ENCODE results near the gene MYO16.

The MYO16 gene

DNA sequence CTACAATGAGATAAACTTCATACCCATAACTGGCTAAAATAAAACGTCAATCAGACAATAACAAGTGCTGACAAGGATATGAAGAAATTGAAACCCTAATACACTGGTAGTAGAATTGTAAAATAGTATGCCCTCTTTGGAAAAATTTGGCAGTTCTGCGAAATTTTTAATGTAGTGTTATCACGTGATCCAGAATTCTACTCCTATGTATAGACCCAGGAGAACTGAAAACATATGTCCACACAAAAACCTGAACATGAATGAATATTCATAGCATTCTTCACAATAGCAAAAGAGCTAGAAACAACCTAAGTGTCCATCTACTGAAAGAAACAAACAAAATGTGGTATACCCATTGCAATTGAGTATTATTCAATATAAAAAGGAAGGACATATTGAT is 14.2 kb upstream of the MYO16 start:
- Histone ChIP-seq H3K9ac (no peak overlapping the region), H3K4me1 (no peaks in the 10 kb centered on the region), H3K27ac (no peak overlapping the region), H3K4me3 (no peak overlapping the region), H3K9me3 (replicated peaks in 1 of 11) (no peaks in the 10 kb centered on the region), H3K4me2 (no peak overlapping the region), H3K27me3 (no peaks in the 10 kb centered on the region), H4K20me1 (no peaks in the 10 kb centered on the region), H3K36me3 (no peaks in the 10 kb centered on the region)
- TF ChIP-seq Cebpa-rat (IDR thresholded peaks at IDR 0.05) = no peak

DNA sequence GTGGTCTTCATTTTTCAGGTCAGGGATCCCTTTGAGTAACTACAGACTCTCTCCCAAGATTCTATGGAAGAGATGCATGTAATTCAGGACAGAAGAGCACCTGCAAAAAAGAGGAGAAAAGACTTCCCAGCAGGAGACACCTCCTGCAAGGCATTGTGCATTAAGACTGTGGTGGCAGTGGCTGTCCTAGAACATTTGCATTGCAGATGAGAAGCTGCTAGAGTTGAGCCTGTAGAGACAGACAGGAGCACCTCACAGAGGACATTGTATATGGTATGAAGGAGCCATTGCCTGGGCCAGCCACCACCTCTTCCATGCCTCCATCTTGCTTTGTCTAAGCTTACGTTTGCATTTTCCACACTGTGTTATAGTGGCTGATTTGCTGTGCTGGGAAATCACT is 11.2 kb upstream of the MYO16 start:
- no peak overlapping the region for H3K4me3 ChIP-seq
- no peaks in the 10 kb centered on the region for H3K27me3 ChIP-seq
- TF ChIP-seq Cebpa-rat (IDR thresholded peaks at IDR 0.05) = no peak
- H3K4me2 ChIP-seq = no peak overlapping the region
- H3K27ac ChIP-seq = no peak overlapping the region
- no peak overlapping the region for H3K9ac ChIP-seq
- H3K9me3 ChIP-seq (replicated peaks in 1 of 11) = no peaks in the 10 kb centered on the region
- H4K20me1 ChIP-seq = no peaks in the 10 kb centered on the region
- no peaks in the 10 kb centered on the region for H3K4me1 ChIP-seq
- H3K36me3 ChIP-seq = no peaks in the 10 kb centered on the region

DNA sequence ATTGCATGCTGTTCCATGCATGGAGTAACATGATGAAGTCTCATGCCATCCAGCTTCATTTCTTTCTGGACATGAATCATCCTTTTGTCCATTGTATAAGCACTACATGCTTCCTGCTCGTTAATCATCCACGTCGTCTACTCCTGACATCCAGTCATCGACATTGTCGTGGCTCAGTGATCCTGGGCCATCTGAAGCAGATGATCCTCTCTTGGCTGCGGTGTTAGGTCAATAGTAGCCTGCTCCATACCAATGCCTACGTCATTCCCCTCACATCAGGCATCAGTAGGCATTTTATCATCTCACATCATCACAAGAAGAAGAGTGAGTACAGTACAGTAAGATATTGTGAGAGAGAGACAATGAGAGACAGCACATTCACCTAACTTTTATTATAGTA is 7.9 kb upstream of the MYO16 start:
- Histone ChIP-seq H3K27ac (no peak overlapping the region), H3K27me3 (no peaks in the 10 kb centered on the region), H3K4me3 (no peak overlapping the region), H3K36me3 (no peaks in the 10 kb centered on the region), H3K9ac (no peak overlapping the region), H4K20me1 (no peaks in the 10 kb centered on the region), H3K4me1 (no peaks in the 10 kb centered on the region), H3K4me2 (no peak overlapping the region), H3K9me3 (replicated peaks in 1 of 11) (peaks cover 0 to 8% (median 0%) of the 10 kb centered on the region in 11 experiments; a peak in 5 of 22 replicates)
- TF ChIP-seq Cebpa-rat (IDR thresholded peaks at IDR 0.05) = no peak

DNA sequence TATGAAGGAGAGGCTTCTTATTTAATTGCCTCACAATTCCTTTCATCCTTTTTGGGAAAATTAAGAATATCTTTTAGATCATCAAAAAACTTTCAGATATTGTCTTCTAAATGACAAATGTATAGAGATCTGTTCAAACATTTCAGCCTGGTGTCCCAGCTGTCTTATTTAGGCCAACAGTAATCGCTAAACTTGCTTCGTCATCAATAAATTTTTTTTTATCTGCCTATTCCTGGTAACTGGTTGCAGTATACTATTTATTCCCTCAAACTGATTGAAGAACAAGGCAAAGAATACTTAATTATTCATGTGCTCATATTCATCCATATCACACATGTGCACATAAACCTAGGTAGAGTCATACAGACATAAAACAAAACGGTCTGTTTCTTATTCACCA is 5.3 kb upstream of the MYO16 start:
- no peaks in the 10 kb centered on the region for H3K36me3 ChIP-seq
- H3K4me2 ChIP-seq = no peak overlapping the region

DNA sequence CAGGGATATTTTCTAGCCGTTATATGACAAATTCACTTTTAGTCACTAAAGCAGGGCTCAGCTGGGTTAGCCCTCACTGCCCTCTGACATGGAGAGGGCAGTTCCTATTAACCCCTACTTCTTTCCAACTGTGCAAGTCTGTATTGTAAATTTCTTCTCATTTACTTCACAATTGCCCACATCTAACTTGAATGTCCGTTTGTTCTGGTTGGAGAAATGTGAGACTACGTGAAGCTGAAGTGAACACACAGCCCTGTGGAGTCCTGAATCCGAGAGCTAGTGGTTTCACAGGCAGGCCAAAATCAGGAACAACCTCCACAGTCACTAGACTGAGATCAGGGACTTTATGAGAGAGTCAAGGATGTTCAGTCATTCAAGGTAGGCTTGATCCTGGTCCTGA is 4.4 kb upstream of the MYO16 start:
- Histone ChIP-seq H3K9me3 (replicated peaks in 1 of 11) (peaks cover 0 to 8% (median 0%) of the 10 kb centered on the region in 11 experiments; a peak in 6 of 22 replicates), H3K4me2 (no peak overlapping the region), H3K9ac (no peak overlapping the region), H3K36me3 (no peaks in the 10 kb centered on the region), H3K27me3 (no peaks in the 10 kb centered on the region), H3K4me3 (no peak overlapping the region), H4K20me1 (no peaks in the 10 kb centered on the region), H3K4me1 (peaks cover 0 to 12% (median 8%) of the 10 kb centered on the region in 10 experiments; a peak in 12 of 20 replicates), H3K27ac (no peak overlapping the region)
- no peak for TF ChIP-seq Cebpa-rat (IDR thresholded peaks at IDR 0.05)

More for the DNA sequence above, 5.3 kb upstream of the MYO16 start:
- no peak overlapping the region for H3K9ac ChIP-seq
- H3K27ac ChIP-seq = no peak overlapping the region
- peaks cover 0 to 8% (median 0%) of the 10 kb centered on the region in 11 experiments; a peak in 6 of 22 replicates for H3K9me3 ChIP-seq (replicated peaks in 1 of 11)
- no peak for TF ChIP-seq Cebpa-rat (IDR thresholded peaks at IDR 0.05)
- peaks cover 0 to 6% (median 3%) of the 10 kb centered on the region in 10 experiments; a peak in 12 of 20 replicates for H3K4me1 ChIP-seq
- H3K4me3 ChIP-seq = no peak overlapping the region
- H4K20me1 ChIP-seq = no peaks in the 10 kb centered on the region
- H3K27me3 ChIP-seq = no peaks in the 10 kb centered on the region

DNA sequence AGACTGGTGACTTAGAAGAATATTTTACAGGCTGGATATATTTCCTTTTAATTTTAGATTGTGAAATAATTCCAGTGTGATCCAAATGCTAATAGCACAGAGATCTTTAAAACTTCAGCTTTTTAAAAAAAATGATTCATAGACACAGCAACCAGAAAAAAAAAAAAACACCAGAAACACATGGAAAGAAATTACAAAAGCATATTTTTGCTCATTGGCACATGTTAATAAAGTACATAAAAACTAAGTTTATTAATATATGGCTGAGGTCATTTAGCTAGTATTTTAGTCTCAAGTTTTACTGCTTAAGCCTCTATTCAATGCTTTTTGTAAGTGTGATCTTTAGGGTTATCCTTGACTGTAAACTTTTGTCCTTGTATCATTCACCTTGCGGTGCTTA is 577 bp downstream of the MYO16 start:
- H3K4me3 ChIP-seq = no peak overlapping the region
- peaks cover 0 to 14% (median 4%) of the 10 kb centered on the region in 11 experiments; a peak in 7 of 22 replicates for H3K9me3 ChIP-seq (replicated peaks in 1 of 11)
- H3K9ac ChIP-seq = no peak overlapping the region
- no peaks in the 10 kb centered on the region for H4K20me1 ChIP-seq
- H3K27ac ChIP-seq = no peak overlapping the region
- no peaks in the 10 kb centered on the region for H3K27me3 ChIP-seq
- no peak for TF ChIP-seq Cebpa-rat (IDR thresholded peaks at IDR 0.05)
- no peaks in the 10 kb centered on the region for H3K36me3 ChIP-seq
- no peak overlapping the region for H3K4me2 ChIP-seq
- peaks cover 0 to 23% (median 16%) of the 10 kb centered on the region in 10 experiments; a peak in 16 of 20 replicates for H3K4me1 ChIP-seq

DNA sequence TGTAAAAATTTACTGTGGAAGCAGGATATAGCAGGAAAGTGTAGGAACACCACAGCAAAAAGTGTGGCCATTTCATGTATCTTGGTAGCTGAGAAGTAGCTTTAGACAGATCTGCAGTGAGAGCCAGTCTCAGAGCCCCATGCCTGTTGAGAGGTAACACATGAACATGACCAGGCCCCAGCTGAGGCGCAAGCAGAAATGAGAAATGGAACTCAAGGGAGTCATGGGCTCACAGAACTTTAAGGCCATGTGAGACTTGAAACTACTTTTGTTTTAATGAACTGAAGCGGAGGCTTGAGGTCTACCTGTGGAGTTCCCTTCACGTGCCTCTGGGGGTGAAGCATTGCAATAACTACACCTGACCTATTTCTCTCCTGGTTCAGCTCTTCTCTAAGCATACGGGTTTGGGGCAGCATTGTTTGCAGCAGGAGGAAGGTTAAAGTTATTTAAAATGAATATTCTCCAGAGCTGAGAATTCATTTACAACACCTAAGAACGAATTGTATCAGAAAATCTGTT is 3.3 kb downstream of the MYO16 start:
- Histone ChIP-seq H3K4me2 (no peak overlapping the region), H3K9ac (no peak overlapping the region), H3K27ac (no peak overlapping the region), H3K36me3 (no peaks in the 10 kb centered on the region), H4K20me1 (no peaks in the 10 kb centered on the region), H3K4me3 (no peak overlapping the region), H3K9me3 (replicated peaks in 1 of 11) (peaks cover 0 to 12% (median 5%) of the 10 kb centered on the region in 11 experiments; a peak in 6 of 22 replicates), H3K27me3 (no peaks in the 10 kb centered on the region), H3K4me1 (peaks cover 0 to 31% (median 23%) of the 10 kb centered on the region in 10 experiments; a peak in 16 of 20 replicates)
- TF ChIP-seq Cebpa-rat (IDR thresholded peaks at IDR 0.05) = no peak

DNA sequence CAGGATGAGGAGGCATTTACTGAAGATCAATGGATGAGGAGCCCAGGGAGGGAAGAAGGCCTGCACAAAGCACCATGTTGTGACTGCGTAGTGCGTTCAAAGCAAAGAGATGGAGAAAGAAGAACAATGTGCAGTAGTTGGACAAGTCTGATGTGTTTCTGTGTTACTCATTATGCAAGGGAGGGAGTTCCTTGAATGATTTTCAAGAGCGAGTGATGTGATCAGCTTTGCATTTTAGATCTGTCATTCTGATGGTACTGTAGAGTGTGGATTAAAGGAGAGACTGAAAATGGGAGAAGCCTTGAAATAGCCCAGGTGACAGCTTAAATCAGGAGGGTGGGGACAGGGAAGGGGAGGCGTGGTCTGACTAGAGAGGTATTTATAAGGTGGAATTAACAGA is 9.5 kb downstream of the MYO16 start:
- Histone ChIP-seq H3K4me3 (no peak overlapping the region), H3K9ac (no peak overlapping the region), H3K36me3 (no peaks in the 10 kb centered on the region), H3K9me3 (replicated peaks in 1 of 11) (peaks cover 0 to 13% (median 5%) of the 10 kb centered on the region in 11 experiments; a peak in 9 of 22 replicates), H4K20me1 (no peaks in the 10 kb centered on the region), H3K4me2 (no peak overlapping the region), H3K27me3 (no peaks in the 10 kb centered on the region), H3K4me1 (peaks cover 0 to 31% (median 26%) of the 10 kb centered on the region in 10 experiments; a peak in 16 of 20 replicates), H3K27ac (no peak overlapping the region)
- no peak for TF ChIP-seq Cebpa-rat (IDR thresholded peaks at IDR 0.05)

DNA sequence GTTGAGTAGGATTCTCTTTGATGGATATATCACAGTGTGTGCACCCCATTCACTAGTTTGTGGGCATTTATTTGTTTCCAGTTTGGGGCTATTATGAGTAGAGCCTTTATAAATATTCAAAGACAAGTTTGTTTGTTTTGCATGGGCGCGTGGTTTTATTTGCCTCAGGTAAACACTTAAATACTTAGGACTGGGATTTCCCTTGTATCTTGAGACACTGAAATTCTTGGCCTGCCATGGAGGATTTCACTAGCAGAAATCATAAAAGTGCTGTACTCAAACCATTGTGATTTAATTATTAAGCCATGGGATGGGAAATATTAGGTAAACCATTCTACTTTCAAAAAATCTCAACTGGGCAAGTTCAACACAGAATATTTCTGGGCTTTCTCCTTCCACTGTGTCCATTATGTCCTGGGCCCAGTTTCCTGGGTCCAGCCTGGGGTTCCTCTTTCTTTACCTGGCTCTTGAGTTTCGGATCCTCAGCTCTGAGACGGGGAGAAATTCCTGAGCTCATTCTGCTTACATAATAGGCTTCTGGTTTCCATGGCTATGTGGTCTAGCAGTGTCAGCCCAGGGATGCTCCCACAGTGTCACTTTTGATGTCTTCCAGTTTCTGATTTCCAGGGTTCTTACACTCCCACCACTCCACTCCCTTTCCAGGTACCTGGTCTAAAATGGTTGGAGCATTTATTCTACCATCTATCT is 14.4 kb downstream of the MYO16 start:
- Histone ChIP-seq H4K20me1 (no peaks in the 10 kb centered on the region), H3K4me3 (no peak overlapping the region), H3K27me3 (no peaks in the 10 kb centered on the region), H3K4me1 (peaks cover 0 to 13% (median 11%) of the 10 kb centered on the region in 10 experiments; a peak in 16 of 20 replicates), H3K36me3 (no peaks in the 10 kb centered on the region), H3K9me3 (replicated peaks in 1 of 11) (peaks cover 9 to 27% (median 14%) of the 10 kb centered on the region in 11 experiments; a peak in 20 of 22 replicates), H3K9ac (no peak overlapping the region), H3K27ac (no peak overlapping the region), H3K4me2 (no peak overlapping the region)
- TF ChIP-seq Cebpa-rat (IDR thresholded peaks at IDR 0.05) = no peak

Data from BLaER1 treated with 17β-estradiol and CSF1 and Interleukin-3, amounts not matched to agents 10 nM and 100 nM (cell line).